ENCODE results near the gene UBE2E1. TPM values are rescaled to one million over a fixed set of nuclear protein-coding genes. Genes with fewer than 3 reads are reported as not detected.

The UBE2E1 gene
- total RNA-seq, 6 experiments from 2014 or later, result 75.6 to 93.8 (median 84.2) TPM

DNA sequence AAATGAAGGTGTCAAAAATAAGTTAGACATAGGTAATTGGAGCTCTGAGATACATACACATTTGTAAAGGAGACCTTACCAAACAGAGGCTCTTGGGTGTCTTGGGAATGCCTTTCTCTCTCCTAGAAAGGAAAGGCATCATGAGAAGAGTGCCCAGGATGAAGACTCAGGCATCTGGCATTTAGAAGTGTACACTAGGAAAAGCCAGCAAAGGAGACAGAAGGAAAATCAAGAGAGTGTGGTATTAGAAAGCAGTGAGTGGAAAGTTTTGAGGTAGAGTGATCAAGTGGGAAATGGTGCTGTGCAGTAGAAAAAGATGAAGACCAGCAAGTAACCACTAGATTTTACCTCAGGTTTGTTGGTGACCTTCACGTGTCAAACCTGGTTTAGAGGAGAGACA is 16.1 kb downstream of the UBE2E1 start:
- Mint-ChIP-seq H3K4me1 (ENCODE audit: low read depth) (peaks cover 49% of the 10 kb centered on the region), H3K36me3 (ENCODE audit: low read depth) (peaks cover 14% of the 10 kb centered on the region; the same call in 1 of the 2 replicates), H3K27ac (peak overlapping the region; percentile 5; the same call in 1 of the 2 replicates), H3K4me3 (no peak overlapping the region), H3K27me3 (ENCODE audit: insufficient read depth) (no peaks in the 10 kb centered on the region; the same call in 1 of the 2 replicates), H3K9me3 (no peaks in the 10 kb centered on the region)
- DNase-seq, result no peak
- no peak for TF ChIP-seq CTCF (IDR thresholded peaks at IDR 0.05)

- no peak for DNase-seq
- H3K4me3 Mint-ChIP-seq, result no peak overlapping the region
- no peak overlapping the region for H3K27ac Mint-ChIP-seq
- peaks cover 12% of the 10 kb centered on the region; the same call in 1 of the 2 replicates for H3K36me3 Mint-ChIP-seq (ENCODE audit: low read depth)
- TF ChIP-seq CTCF (IDR thresholded peaks at IDR 0.05), result no peak
- H3K4me1 Mint-ChIP-seq (ENCODE audit: low read depth), result peaks cover 50% of the 10 kb centered on the region
- no peaks in the 10 kb centered on the region for H3K9me3 Mint-ChIP-seq
- H3K27me3 Mint-ChIP-seq (ENCODE audit: insufficient read depth), result no peaks in the 10 kb centered on the region; the same call in 1 of the 2 replicates
These were observed 16.8 kb downstream of the UBE2E1 start for GRCh38 chr3:23822559-23822958.

DNA sequence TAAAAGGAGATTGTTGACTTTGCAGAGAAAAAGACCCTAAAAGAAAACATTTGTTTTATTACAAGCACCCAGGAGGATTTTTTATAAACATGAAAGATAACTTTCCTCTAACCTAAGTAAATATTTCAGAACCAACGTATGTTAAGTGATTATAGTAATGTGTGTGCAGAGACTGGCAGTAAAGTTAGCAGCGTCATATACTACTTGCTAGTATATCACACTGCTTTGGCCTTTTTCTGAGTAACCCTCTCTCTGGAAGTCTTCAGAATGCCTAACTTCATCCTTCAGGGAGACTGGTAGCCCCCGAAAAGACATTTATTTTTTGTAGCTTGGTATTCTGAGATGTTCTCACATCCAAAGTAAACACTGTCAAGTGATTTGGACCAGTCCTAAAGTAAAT is 17.9 kb downstream of the UBE2E1 start:
- peaks cover 2% of the 10 kb centered on the region; the same call in 1 of the 2 replicates for H3K36me3 Mint-ChIP-seq (ENCODE audit: low read depth)
- no peak for TF ChIP-seq CTCF (IDR thresholded peaks at IDR 0.05)
- no peaks in the 10 kb centered on the region; the same call in 1 of the 2 replicates for H3K27me3 Mint-ChIP-seq (ENCODE audit: insufficient read depth)

DNA sequence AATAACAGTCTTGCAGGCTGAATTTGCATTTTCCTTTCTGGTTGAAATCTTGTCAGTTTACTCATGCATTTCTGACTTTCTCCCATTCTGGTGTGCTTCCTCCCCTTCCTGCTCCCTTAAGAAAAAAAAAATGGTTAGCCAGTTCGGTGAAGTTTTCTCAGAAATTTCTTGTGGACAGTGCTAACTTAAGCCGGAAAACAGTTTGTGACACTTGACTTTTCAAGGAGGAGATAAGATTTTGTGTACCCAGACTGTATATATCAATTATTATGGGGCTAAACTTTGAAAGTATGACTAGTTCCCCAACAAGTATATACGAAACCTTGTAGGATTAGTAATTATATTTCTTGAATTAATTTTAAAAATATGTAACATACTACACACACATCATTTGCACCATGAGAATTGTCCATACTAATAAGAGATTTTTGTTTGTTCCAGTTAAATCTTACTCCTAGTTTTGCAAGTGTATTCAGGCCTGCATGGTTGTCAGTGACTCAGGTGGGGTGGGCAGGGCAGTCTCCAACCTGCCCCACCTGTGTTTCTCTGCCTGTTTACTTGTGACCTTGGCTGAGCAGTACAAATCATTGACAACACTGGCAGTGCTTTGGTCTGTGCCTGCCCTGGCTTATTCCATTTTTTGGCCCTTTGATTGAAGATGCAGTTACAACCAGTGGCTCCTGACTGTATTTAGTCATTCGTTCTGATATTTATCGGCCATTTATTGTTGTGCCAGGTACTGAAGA is 19.1 kb downstream of the UBE2E1 start:
- no peak for DNase-seq
- H3K4me1 Mint-ChIP-seq (ENCODE audit: low read depth), result peaks cover 57% of the 10 kb centered on the region
- no peak for TF ChIP-seq CTCF (IDR thresholded peaks at IDR 0.05)
- no peak overlapping the region for H3K4me3 Mint-ChIP-seq
- H3K36me3 Mint-ChIP-seq (ENCODE audit: low read depth), result no peaks in the 10 kb centered on the region
- H3K27me3 Mint-ChIP-seq (ENCODE audit: insufficient read depth), result no peaks in the 10 kb centered on the region; the same call in 1 of the 2 replicates
- no peaks in the 10 kb centered on the region for H3K9me3 Mint-ChIP-seq
- no peak overlapping the region for H3K27ac Mint-ChIP-seq

More for the DNA sequence above, 17.9 kb downstream of the UBE2E1 start:
- H3K27ac Mint-ChIP-seq, result no peak overlapping the region
- H3K4me1 Mint-ChIP-seq (ENCODE audit: low read depth), result peaks cover 53% of the 10 kb centered on the region
- H3K4me3 Mint-ChIP-seq, result no peak overlapping the region
- no peak for DNase-seq
- H3K9me3 Mint-ChIP-seq, result no peaks in the 10 kb centered on the region

GRCh38 chr3:23825802-23826201 is 20.0 kb downstream of the UBE2E1 start:
- H3K36me3 Mint-ChIP-seq (ENCODE audit: low read depth), result no peaks in the 10 kb centered on the region
- H3K4me3 Mint-ChIP-seq, result no peak overlapping the region
- no peaks in the 10 kb centered on the region; the same call in 1 of the 2 replicates for H3K27me3 Mint-ChIP-seq (ENCODE audit: insufficient read depth)
- DNase-seq, result no peak
- no peak overlapping the region for H3K27ac Mint-ChIP-seq
- no peaks in the 10 kb centered on the region for H3K9me3 Mint-ChIP-seq
- no peak for TF ChIP-seq CTCF (IDR thresholded peaks at IDR 0.05)
- peaks cover 60% of the 10 kb centered on the region for H3K4me1 Mint-ChIP-seq (ENCODE audit: low read depth)
